SK-N-SH (cell line): ENCODE data around the gene NOCT. TPM values are rescaled to one million over a fixed set of nuclear protein-coding genes. Genes with fewer than 3 reads are reported as not detected.

Experiments
- CTCF ChIA-PET: fragments of 300-600, 350-600 bp; formaldehyde crosslinking; extraction: SDS; loops from one replicate; lab custom pipeline; 2021; lab: Yijun Ruan, JAX
- POLR2A ChIA-PET: fragments of 350-600 bp; sonication (Branson Sonifier 250); formaldehyde crosslinking; extraction: SDS; loops from one replicate; lab custom pipeline; 2020; ENCODE audit warnings: antibody characterized with exemption, inconsistent platforms; lab: Yijun Ruan, JAX
- DNase-seq: peaks from one replicate; pipeline ENCODE4 v3.0.0; 2012
- H2AFZ ChIP-seq: fragments of 200-600 bp; sonication (generic); 2 replicates; pipeline ENCODE4 v1.8.1; 2016; ENCODE audit warnings: antibody characterized with exemption, mild to moderate bottlenecking, low read depth
- H3F3A ChIP-seq: fragments of 200-600 bp; sonication (generic); replicated peaks from 2 replicates; pipeline ENCODE3; 2016; ENCODE audit warnings: antibody characterized with exemption, mild to moderate bottlenecking; ENCODE audit not compliant: insufficient read depth
- H3K27ac ChIP-seq, 2 experiments: fragments of 200-500 bp in 1 of 2; fragments of 200-600 bp in 1 of 2; sonication (Bioruptor generic) in 1 of 2; sonication (generic), shearing (Covaris generic) in 1 of 2; 2 replicates each; pipeline versions ENCODE4 v1.5.1 to v1.6.1; 2014 to 2016; ENCODE audit warnings: low read depth in 2 of 2, inconsistent platforms in 1 of 2, low read length in 1 of 2, mild to moderate bottlenecking in 1 of 2, mixed read lengths in 1 of 2
- H3K27me3 ChIP-seq: fragments of 200-600 bp; sonication (generic), shearing (Covaris generic); 2 replicates; pipeline ENCODE4 v1.6.1; 2016; ENCODE audit warnings: mixed run types; ENCODE audit not compliant: insufficient read depth
- H3K36me3 ChIP-seq, 2 experiments: fragments of 200-500 bp in 1 of 2; fragments of 200-600 bp in 1 of 2; sonication (Bioruptor generic) in 1 of 2; sonication (generic) in 1 of 2; replicated peaks in 1 of 2; 2 replicates each; pipeline versions ENCODE3 to v1.5.1; 2014 to 2016; ENCODE audit warnings: low read length in 1 of 2, mild to moderate bottlenecking in 1 of 2; ENCODE audit not compliant: insufficient read depth in 2 of 2, control insufficient read depth in 1 of 2
- H3K4me1 ChIP-seq, 2 experiments: fragments of 200-500 bp in 1 of 2; fragments of 200-600 bp in 1 of 2; sonication (Bioruptor generic) in 1 of 2; sonication (generic), shearing (Covaris generic) in 1 of 2; 2 replicates each; pipeline versions ENCODE4 v1.5.1 to v1.6.1; 2014 to 2016; ENCODE audit warnings: low read depth in 1 of 2, low read length in 1 of 2, mixed run types in 1 of 2; ENCODE audit not compliant: insufficient read depth in 2 of 2, control insufficient read depth in 1 of 2
- H3K4me2 ChIP-seq: fragments of 200-600 bp; sonication (generic), shearing (Covaris generic); 2 replicates; pipeline ENCODE4 v1.6.1; 2017; ENCODE audit warnings: mixed run types
- H3K4me3 ChIP-seq, 2 experiments: fragments of 200-500 bp in 1 of 2; fragments of 200-600 bp in 1 of 2; sonication (Bioruptor generic) in 1 of 2; sonication (generic), shearing (Covaris generic) in 1 of 2; 2 replicates each; pipeline versions ENCODE4 v1.5.1 to v1.8.1; 2014 to 2016; ENCODE audit warnings: low read depth in 2 of 2, inconsistent platforms in 1 of 2, low read length in 1 of 2, mild to moderate bottlenecking in 1 of 2, mixed read lengths in 1 of 2, moderate library complexity in 1 of 2
- H3K79me2 ChIP-seq: fragments of 200-600 bp; sonication (generic); 2 replicates; pipeline ENCODE4 v1.8.1; 2017; ENCODE audit warnings: mild to moderate bottlenecking; ENCODE audit not compliant: insufficient read depth
- H3K9ac ChIP-seq: fragments of 200-600 bp; sonication (generic); 2 replicates; pipeline ENCODE4 v1.6.1; 2017; ENCODE audit warnings: mixed run types
- H3K9me2 ChIP-seq: fragments of 200-600 bp; sonication (generic); 2 replicates; pipeline ENCODE4 v1.6.1; 2017; ENCODE audit warnings: mixed run types
- H3K9me3 ChIP-seq: fragments of 200-600 bp; sonication (generic); 2 replicates; pipeline ENCODE4 v1.6.1; 2017; ENCODE audit warnings: mixed run types, mild to moderate bottlenecking, moderate library complexity
- H4K20me1 ChIP-seq: fragments of 200-600 bp; sonication (generic); 2 replicates; pipeline ENCODE4 v1.6.1; 2017; ENCODE audit warnings: mild to moderate bottlenecking, mixed run types; ENCODE audit not compliant: insufficient read depth
- CHD2 ChIP-seq: fragments of 150-350 bp; IDR thresholded peaks from 2 replicates; pipeline ENCODE4 v1.6.1; 2018; ENCODE audit warnings: low read length; ENCODE audit not compliant: partially characterized antibody
- NFIC ChIP-seq: IDR thresholded peaks from 2 replicates; pipeline ENCODE4 v1.4.0; 2012; ENCODE audit warnings: borderline replicate concordance
- NRF1 ChIP-seq: IDR thresholded peaks from 2 replicates; pipeline ENCODE4 v1.6.1; 2012; ENCODE audit warnings: low read depth, mild to moderate bottlenecking, low read length
- PBX3 ChIP-seq: IDR thresholded peaks from 2 replicates; pipeline ENCODE4; 2012
- RAD21 ChIP-seq: IDR thresholded peaks from 2 replicates; pipeline ENCODE4 v1.6.1; 2012; ENCODE audit warnings: mild to moderate bottlenecking, low read length
- RCOR1 ChIP-seq: fragments of 150-350 bp; IDR thresholded peaks from 2 replicates; pipeline ENCODE4 v1.6.1; 2017; ENCODE audit warnings: antibody characterized with exemption, low read length
- TAF1 ChIP-seq: IDR thresholded peaks from 2 replicates; pipeline ENCODE4 v1.6.1; 2012; ENCODE audit warnings: low read depth, mild to moderate bottlenecking, low read length, moderate library complexity, borderline replicate concordance
- TCF12 ChIP-seq: IDR thresholded peaks from 2 replicates; pipeline ENCODE4 v1.4.0; 2012
- TEAD4 ChIP-seq: IDR thresholded peaks from 2 replicates; pipeline ENCODE4 v1.4.0; 2012; ENCODE audit warnings: mild to moderate bottlenecking, borderline replicate concordance; ENCODE audit not compliant: insufficient read depth
- USF1 ChIP-seq: IDR thresholded peaks from 2 replicates; pipeline ENCODE4 v1.4.0; 2012; ENCODE audit warnings: low read depth, borderline replicate concordance
- ZBTB33 ChIP-seq: IDR thresholded peaks from 2 replicates; pipeline ENCODE4 v1.4.0; 2012; ENCODE audit warnings: low read depth, borderline replicate concordance
- whole genome bisulfite sequencing: methylation state at CpG from one replicate; pipeline ENCODE4 v1.1.6; 2017; ENCODE audit warnings: low lambda C conversion rate; 5-methylcytosine and 5-hydroxymethylcytosine counted together
- polyA plus RNA-seq, 3 experiments: library from polyadenylated mRNA; depleted of rRNA; stranded (reverse); fragments of >200 nt; gene quantifications; 2 replicates each; pipeline ENCODE4 v1.2.3, GENCODE V29; 2012

The NOCT gene
- polyA plus RNA-seq, 1 of the 3 experiments (the other 2 are of a cell fraction), result 3.8 TPM

- WGBS, result 95% methylated on average over 7 of the region's 9 CpGs
- Histone ChIP-seq H3K79me2 (no peaks in the 10 kb centered on the region), H4K20me1 (no peaks in the 10 kb centered on the region), H3K9me2 (no peaks in the 10 kb centered on the region), H3K9ac (no peak overlapping the region), H3F3A (no peaks in the 10 kb centered on the region), H3K27ac (no peak overlapping the region), H3K4me3 (no peak overlapping the region), H3K36me3 (no peaks in the 10 kb centered on the region), H3K9me3 (no peaks in the 10 kb centered on the region), H2AFZ (no peak overlapping the region), H3K27me3 (no peaks in the 10 kb centered on the region), H3K4me2 (no peak overlapping the region), H3K4me1 (no peaks in the 10 kb centered on the region; a peak in 1 of 4 replicates)
- POLR2A ChIA-PET, result no interaction called here
- CTCF ChIA-PET, result interaction anchor here (0.8 kb wide), 1 partner anchor 24 kb away, joined by 3 read pairs; no protein-coding TSS in a partner anchor
- DNase-seq, result no peak
- TF ChIP-seq RCOR1 (no peak), RAD21 (no peak), TAF1 (no peak), ZBTB33 (no peak), CHD2 (no peak), TCF12 (no peak), PBX3 (no peak), NRF1 (no peak)
Observed at GRCh38 chr4:138972956-138973801, 42.4 kb upstream of the NOCT start.

GRCh38 chr4:138975225-138975624 is 40.4 kb upstream of the NOCT start:
- Histone ChIP-seq H3K4me1 (no peaks in the 10 kb centered on the region; a peak in 1 of 4 replicates), H3K4me3 (no peak overlapping the region), H3K9me3 (no peaks in the 10 kb centered on the region), H3K36me3 (no peaks in the 10 kb centered on the region), H3K79me2 (no peaks in the 10 kb centered on the region), H3K27me3 (no peaks in the 10 kb centered on the region), H3K9ac (no peak overlapping the region), H3F3A (no peaks in the 10 kb centered on the region), H3K27ac (no peak overlapping the region), H3K9me2 (no peaks in the 10 kb centered on the region), H3K4me2 (no peak overlapping the region), H4K20me1 (no peaks in the 10 kb centered on the region), H2AFZ (no peak overlapping the region)
- TF ChIP-seq RCOR1 (no peak), NFIC (no peak), USF1 (no peak), TAF1 (no peak), TEAD4 (no peak)
- 86% methylated on average over 4 of the region's 4 CpGs for WGBS
- ChIA-PET CTCF (no interaction called here), POLR2A (no interaction called here)
- no peak for DNase-seq
